Parathyroid adenoma (tissue), 2 donors: ENCODE results near the gene ABCB1.

ENCODE experiments used
- H2AFZ ChIP-seq: fragments of 300-600 bp; sonication (generic); one replicate; pipeline ENCODE4 v1.7.0; 2017; ENCODE audit warnings: antibody characterized with exemption, mild to moderate bottlenecking
- H3K27ac ChIP-seq: fragments of 300-600 bp; sonication (generic); one replicate; pipeline ENCODE4 v1.7.0; 2017
- H3K27me3 ChIP-seq: fragments of 300-600 bp; sonication (generic); one replicate; pipeline ENCODE4 v1.7.0; 2017; ENCODE audit warnings: low read length; ENCODE audit not compliant: control insufficient read depth, insufficient read depth
- H3K36me3 ChIP-seq: fragments of 300-600 bp; sonication (generic); one replicate; pipeline ENCODE4 v1.7.0; 2017; ENCODE audit warnings: low read length; ENCODE audit not compliant: control insufficient read depth, insufficient read depth
- H3K4me1 ChIP-seq: fragments of 300-600 bp; sonication (generic); one replicate; pipeline ENCODE4 v1.7.0; 2017; ENCODE audit warnings: control low read depth
- H3K4me2 ChIP-seq: fragments of 300-600 bp; sonication (generic); one replicate; pipeline ENCODE4 v1.7.0; 2017; ENCODE audit warnings: low read length
- H3K4me3 ChIP-seq: fragments of 300-600 bp; sonication (generic); one replicate; pipeline ENCODE4 v1.7.0; 2017; ENCODE audit warnings: low read depth, low read length
- H3K79me2 ChIP-seq: fragments of 300-600 bp; sonication (generic); one replicate; pipeline ENCODE4 v1.7.0; 2017; ENCODE audit warnings: control low read depth
- H3K9ac ChIP-seq: fragments of 300-600 bp; sonication (generic); one replicate; pipeline ENCODE4 v1.7.0; 2017; ENCODE audit warnings: mild to moderate bottlenecking
- H3K9me3 ChIP-seq: fragments of 300-600 bp; sonication (generic); one replicate; pipeline ENCODE4 v1.7.0; 2017; ENCODE audit warnings: low read length; ENCODE audit not compliant: control insufficient read depth
- CTCF ChIP-seq: fragments of 300-600 bp; sonication (generic); IDR thresholded peaks from one replicate; pipeline ENCODE4 v1.7.0; 2017; ENCODE audit warnings: antibody characterized with exemption, mild to moderate bottlenecking
- donor health status: primary hyperparathyroidism.

The ABCB1 gene

DNA sequence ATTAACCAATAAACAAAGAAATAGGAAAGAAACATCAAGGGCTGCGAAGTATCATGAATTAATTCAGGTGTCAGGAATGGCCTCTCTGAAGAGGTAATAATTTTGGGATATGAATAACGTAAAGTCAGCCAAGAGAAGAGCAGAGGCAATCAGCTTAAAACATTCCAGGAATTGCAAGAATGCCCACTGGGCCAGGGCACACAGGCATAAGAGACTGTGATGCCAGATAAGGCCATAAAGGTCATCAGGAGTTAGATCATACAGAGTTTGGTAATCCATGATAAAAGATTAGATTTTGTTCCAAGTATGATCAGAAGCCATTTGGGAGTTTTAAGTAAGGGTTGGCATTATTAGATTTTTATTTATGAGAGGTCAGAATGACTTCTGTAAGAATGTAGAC lies 72.0 kb downstream of the ABCB1 start:
- no peak overlapping the region for H3K4me3 ChIP-seq
- no peaks in the 10 kb centered on the region for H3K36me3 ChIP-seq
- H3K9me3 ChIP-seq: no peaks in the 10 kb centered on the region
- TF ChIP-seq CTCF: no peak
- no peaks in the 10 kb centered on the region for H3K27me3 ChIP-seq
- H3K4me2 ChIP-seq: no peak overlapping the region
- no peak overlapping the region for H3K9ac ChIP-seq
- no peaks in the 10 kb centered on the region for H3K4me1 ChIP-seq
- H3K27ac ChIP-seq: no peak overlapping the region
- H3K79me2 ChIP-seq: no peaks in the 10 kb centered on the region
- no peak overlapping the region for H2AFZ ChIP-seq

GRCh38 chr7:87518735-87519134 lies 81.9 kb downstream of the ABCB1 start:
- TF ChIP-seq CTCF: no peak
- H2AFZ ChIP-seq: no peak overlapping the region
- no peak overlapping the region for H3K4me2 ChIP-seq
- no peaks in the 10 kb centered on the region for H3K4me1 ChIP-seq
- H3K27me3 ChIP-seq: no peaks in the 10 kb centered on the region
- no peaks in the 10 kb centered on the region for H3K36me3 ChIP-seq
- H3K9ac ChIP-seq: no peak overlapping the region
- no peaks in the 10 kb centered on the region for H3K79me2 ChIP-seq
- H3K4me3 ChIP-seq: no peak overlapping the region
- no peak overlapping the region for H3K27ac ChIP-seq
- no peaks in the 10 kb centered on the region for H3K9me3 ChIP-seq

GRCh38 chr7:87517891-87518290 lies 82.8 kb downstream of the ABCB1 start:
- TF ChIP-seq CTCF: no peak
- no peaks in the 10 kb centered on the region for H3K36me3 ChIP-seq
- H3K4me2 ChIP-seq: no peak overlapping the region

GRCh38 chr7:87517136-87517815 lies 83.4 kb downstream of the ABCB1 start:
- no peaks in the 10 kb centered on the region for H3K36me3 ChIP-seq
- no peaks in the 10 kb centered on the region for H3K27me3 ChIP-seq

More at GRCh38 chr7:87517891-87518290, 82.8 kb downstream of the ABCB1 start:
- no peaks in the 10 kb centered on the region for H3K79me2 ChIP-seq
- H3K4me3 ChIP-seq: no peak overlapping the region
- no peaks in the 10 kb centered on the region for H3K27me3 ChIP-seq
- no peak overlapping the region for H3K9ac ChIP-seq
- H3K27ac ChIP-seq: no peak overlapping the region
- H2AFZ ChIP-seq: no peak overlapping the region
- H3K4me1 ChIP-seq: no peaks in the 10 kb centered on the region
- H3K9me3 ChIP-seq: no peaks in the 10 kb centered on the region

More at GRCh38 chr7:87517136-87517815, 83.4 kb downstream of the ABCB1 start:
- no peak overlapping the region for H3K4me3 ChIP-seq
- no peak overlapping the region for H2AFZ ChIP-seq
- H3K4me1 ChIP-seq: no peaks in the 10 kb centered on the region
- H3K27ac ChIP-seq: no peak overlapping the region
- H3K9me3 ChIP-seq: no peaks in the 10 kb centered on the region
- TF ChIP-seq CTCF: no peak
- no peak overlapping the region for H3K9ac ChIP-seq
- no peak overlapping the region for H3K4me2 ChIP-seq
- no peaks in the 10 kb centered on the region for H3K79me2 ChIP-seq
